Kidney glomerular epithelial cell (primary cell): ENCODE results near the gene ORC5.
"Not testable (repeated sequence)": the region's sequence is repeated elsewhere in the genome, so short reads cannot be mapped to it uniquely, and the experiment has no call there.

Source experiments
- DNase-seq: peaks from one replicate; lab custom pipeline; 2025; lab: John Stamatoyannopoulos, UW

The ORC5 gene

DNA sequence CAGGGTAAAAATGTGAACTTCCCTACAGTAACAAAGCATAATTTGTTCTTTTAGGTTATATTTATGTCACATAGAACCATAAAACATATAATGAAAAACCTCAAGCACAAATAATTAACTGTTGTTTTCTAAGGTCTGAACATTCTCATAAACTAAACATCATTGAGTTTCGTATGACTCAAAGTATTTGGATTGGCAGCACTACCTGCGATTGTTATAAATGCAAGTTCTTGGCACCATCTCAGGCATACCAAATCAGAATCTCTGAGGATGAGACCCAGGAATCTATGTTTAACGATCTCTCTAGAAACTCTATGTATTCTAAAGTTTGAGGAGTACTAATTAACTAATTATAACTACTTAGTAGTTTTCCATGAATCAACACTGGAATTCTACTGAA is 22.5 kb downstream of the ORC5 start:
- peak; percentile 18 for DNase-seq

DNA sequence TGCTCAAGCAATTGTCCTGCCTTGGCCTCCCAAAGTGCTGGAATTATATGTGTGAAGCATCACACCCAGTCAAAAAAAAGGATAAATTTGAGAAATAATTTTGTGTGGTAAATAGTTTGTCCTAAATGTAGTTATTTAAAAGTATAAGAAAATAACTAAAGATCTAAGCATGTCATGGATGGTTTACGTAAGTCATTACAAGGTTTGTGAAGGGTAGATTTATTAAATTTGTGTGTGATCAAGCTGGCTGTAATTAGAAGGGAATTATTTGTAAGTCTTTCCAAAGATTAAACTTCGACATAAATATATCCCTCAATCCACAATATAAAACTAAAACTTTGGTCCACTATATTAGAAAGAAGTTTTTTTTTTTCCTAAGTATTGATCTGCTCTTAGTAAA is 28.6 kb downstream of the ORC5 start:
- no peak for DNase-seq

DNA sequence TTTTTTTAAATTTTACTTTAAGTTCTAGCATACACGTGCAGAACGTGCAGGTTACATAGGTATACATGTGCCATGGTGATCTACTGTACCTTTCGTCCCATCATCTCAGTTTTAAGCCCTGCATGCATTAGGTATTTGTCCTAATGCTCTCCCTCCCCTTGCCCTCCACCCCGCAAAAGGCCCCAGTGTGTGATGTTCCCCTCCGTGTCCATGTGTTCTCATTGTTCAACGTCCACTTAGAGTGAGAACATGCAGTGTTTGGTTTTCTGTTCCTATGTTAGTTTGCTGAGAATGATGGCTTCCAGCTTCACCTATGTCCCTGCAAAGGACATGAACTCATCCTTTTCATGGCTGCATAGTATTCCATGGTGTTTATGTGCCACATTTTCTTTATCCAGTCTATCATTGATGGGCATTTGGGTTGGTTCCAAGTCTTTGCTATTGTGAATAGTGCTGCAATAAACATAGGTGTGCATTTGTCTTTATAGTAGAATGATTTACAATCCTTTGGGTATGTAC is 30.2 kb downstream of the ORC5 start:
- DNase-seq, result not testable (repeated sequence)

DNA sequence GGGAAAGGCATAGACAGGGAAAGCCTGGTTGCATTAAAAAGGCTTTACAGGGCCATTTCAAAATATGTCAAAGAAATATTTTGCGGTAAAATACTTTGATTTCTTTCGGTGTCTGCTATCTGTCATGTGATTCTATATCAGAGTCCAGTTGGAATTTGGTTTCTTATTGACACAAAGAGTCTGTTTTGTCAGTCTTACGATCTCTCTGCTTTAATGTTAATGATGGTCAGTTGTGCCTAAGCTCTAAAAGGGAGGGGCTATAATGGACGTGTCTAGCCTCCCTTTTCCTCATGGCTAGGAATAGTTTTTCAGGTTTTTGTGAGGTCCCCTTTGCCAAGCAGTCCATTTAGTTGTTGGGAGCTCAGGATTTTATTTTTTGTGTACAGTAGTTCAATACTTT is 31.5 kb downstream of the ORC5 start:
- no peak for DNase-seq

DNA sequence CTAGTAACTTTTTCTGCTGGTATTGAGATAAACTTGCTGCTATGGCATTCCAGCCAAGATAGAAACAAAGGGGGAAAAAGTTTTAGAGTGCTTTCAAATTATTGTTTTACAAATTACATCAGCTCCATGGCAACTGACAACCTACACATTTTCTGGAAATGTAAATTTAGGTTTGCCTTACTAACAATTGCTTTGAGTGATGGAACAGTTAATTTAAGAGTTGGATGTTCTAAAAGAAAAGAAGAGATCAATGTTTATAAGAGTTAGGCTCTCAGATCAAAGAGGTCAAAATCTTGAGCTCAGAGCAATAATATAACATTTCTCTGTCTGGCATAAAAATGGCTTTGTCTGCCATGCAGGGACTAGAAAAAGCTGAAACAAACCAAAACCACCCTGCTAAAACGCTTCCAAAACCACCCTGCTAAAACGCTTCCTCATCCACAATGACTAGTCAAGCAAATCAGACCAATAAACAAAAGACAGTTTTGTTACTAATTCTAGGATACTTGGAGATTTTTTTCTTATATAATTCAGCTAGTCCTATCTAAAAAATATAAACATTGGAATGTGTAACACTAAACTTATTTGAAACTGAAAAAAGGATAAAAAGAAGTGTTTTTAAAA is 32.3 kb downstream of the ORC5 start:
- no peak for DNase-seq

DNA sequence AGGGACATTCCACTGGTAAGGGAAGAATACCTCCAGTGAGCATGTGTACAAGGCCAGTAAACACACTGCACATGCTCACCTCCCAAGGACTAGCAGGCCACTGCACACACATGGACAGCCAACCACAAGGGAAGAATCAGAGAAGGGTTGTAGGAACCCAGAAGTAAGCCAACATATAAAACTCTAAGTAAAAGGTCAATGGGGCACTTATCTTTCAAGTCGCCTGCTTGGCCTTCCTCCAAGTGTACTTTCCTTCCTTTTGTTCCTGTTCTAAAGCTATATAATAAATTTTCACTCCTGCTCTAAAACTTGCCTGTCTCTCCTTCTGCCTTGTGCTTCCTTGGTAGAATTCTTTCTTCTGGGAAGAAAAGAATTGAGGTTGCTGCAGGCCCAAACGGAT is 33.0 kb downstream of the ORC5 start:
- DNase-seq, result no peak

DNA sequence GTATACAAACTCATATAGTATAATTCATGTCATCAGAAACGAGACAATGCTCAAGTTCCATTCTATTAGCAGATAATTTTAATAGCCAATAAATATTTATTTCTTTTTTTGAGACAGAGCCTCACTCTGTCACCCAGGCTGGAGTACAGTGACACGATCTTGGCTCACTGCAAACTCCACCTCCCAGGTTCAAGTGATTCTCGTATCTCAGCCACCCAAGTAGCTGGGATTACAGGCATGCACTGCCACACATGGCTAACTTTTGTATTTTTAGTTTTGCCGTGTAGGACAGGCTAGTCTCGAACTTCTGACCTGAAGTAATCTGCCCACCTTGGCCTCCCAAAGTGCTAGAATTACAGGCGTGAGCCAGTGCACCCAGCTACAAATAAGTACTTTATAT is 45.7 kb downstream of the ORC5 start:
- no peak for DNase-seq

DNA sequence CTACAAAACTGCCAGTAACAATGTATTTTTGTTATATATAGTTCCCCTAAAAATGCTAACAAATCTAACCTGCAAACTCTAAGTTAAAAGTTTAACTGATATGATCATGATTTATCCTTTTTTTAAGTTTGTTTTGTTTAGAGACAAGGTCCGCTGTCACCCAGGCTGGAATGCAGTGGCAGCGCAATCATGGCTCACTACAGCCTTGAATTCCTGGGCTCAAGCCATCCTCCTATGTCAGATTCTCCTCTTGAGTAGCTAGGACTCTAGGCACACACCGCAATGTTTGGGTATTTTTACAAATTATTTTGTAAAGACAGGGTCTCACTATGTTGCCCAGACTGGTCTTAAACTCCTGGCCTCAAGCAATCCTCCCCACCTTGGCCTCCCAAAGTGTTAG is 46.6 kb downstream of the ORC5 start:
- DNase-seq, result no peak

DNA sequence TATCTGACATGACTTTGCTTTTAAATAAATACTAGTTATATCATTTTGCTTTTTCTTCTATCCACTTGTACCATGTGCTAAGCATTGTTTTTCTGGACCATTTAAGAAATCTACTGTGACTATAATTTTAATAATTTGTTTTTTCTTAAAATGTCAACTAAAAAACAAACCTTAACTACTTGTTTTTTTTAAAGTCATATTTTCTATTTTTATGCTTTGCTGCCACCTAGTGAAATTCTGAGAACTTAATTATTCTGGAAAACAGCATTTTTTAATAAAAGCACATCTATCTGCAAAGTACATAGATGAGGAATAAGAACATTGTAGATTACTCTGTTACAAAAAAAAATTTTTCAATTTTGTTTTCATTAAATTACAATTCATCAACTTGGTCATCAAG is 47.4 kb downstream of the ORC5 start:
- DNase-seq, result peak; percentile 4

DNA sequence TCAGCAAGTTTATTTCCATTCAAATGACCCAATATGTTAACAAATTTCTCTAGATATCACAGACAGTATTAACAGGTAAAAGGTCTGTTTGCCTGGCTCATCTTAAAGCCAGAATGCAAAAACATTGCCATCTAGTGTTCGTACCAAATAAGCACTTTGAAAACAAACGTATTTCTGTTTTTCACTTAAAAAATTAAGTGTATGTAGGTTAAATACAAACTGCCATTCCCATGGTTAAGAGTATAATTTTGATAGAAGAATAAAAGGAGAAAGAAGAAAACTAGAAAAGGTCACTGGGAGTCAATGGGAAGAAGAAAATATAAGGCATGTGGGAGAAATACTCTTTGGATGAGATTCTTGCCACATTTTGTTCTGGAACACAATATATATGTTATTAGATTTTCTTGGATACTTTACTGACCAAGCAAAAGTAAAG is 51.0 kb downstream of the ORC5 start:
- peak; percentile 47 for DNase-seq

DNA sequence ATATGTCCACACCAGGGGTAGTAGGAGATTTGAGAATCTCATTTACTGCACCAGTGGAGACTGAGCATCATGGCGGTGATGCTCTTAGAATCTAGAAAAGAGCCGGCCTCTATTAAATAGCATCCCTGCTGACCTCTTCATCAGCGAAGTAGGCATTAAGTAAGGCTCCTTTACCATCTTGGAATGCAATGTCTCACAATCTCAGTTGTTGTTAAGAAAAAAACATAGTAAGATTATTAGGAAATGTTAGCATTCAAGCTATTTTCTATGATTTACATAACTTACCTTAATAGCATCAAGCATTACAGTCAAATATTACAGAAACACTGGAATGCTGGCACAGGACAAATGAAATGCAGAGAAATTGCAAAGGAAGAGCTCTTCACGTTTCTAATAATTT is 54.5 kb downstream of the ORC5 start:
- DNase-seq, result no peak

DNA sequence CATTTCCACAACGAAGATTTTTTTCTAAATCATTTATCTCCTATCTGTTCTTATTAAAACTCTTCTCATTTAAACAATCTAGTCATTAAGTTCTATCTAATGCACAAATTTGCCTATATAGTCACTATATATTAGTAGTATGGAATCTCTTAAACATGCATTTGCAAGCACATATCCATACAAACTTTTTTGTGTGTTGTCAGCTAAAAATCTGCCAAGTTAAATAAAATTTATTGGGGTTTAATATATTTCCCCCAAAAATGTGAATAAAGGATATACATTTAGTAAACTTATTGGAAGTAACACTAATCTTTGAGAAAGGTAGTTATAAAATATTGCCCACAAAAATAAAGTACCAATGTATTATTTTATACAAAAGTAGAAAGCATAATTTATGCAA is 55.3 kb downstream of the ORC5 start:
- no peak for DNase-seq

DNA sequence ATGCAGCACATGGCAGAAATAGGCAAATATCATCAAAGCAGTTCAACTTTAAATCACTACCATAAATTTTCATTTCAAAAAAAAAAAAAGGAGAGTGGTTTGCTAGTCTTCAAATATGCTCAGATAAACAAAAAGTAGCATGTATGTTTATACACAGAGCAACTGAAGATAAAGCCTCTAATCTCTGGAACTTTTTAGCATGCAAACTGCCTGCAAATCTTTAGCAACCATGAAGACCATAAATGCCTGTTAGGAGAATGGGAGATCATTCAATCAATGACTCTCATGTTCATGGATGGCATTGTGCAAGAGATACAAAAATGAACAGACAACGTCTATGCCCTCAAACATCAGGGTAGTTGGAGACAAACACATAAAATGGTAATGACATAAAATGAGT is 57.3 kb downstream of the ORC5 start:
- DNase-seq, result no peak

DNA sequence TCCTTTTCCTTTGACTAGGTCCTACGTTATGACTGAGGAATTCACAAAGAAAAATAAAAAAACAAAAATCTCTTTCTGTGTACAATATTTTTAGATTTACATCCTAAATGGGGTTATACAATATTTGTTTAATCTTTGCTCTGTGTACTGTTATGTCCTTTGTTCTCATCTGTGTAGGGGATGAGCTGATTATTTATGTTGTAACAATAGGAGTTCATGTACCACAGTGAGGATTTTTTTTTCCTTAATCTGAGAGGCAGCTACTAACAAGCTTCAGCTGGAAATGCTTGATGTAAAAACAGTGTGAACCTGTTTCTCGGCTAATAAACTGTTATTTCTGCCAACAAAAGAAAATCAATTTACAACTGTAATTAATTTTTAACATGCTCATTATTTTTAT is 58.0 kb downstream of the ORC5 start:
- no peak for DNase-seq

DNA sequence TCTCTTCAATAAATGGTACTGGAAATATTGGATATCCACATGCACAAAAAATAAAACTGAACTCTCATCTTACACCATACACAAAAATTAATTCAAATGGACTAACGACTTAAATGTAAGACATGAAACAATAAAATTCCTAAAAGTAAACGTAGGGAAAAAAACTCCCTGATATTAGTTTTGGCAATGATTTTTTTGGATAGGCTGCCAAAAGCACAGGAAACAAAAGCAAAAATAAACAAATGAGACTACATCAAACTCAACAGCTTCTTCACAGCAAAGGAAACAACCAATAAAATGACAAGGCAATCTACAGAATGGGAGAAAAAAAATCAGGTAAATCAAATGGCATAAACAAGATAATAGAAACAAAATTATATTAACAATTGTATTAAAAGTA is 65.7 kb downstream of the ORC5 start:
- DNase-seq, result no peak

DNA sequence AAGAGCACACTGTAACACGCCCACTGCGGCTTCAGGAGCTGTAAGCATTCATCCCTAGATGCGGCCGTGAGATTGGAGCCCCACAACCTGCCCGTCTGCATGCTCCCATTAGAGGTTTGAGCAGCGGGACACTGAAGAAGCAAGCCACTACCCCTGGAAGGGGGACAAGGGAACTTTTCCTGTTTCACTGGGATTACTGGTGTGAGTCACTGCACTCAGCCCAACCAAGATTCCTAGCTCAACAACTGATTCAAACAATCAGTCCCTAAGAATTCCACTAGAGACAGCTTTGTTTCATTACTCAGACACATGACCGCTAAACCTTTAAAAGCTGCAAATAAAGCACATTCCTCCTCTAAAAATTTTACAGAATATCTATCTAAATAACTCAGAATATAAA is 69.8 kb downstream of the ORC5 start:
- peak; percentile 25 for DNase-seq

DNA sequence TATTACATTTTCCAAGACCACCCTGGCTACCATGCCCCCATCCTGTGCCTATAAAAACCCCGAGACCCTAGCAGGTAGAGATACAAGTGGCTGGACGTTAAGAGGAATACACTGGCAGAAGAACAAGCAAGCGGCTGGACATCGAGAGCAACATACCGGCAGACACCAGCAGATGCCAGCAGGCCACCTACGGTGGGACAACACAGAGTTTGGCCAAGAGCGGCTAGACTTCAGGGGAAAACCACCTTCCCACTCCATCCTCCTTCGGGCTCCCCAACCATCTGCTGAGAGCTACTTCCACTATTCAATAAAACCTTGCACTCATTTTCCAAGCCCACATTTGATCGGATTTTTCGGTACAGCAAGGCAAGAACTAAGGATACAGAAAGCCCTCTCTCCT is 70.3 kb downstream of the ORC5 start:
- no peak for DNase-seq

DNA sequence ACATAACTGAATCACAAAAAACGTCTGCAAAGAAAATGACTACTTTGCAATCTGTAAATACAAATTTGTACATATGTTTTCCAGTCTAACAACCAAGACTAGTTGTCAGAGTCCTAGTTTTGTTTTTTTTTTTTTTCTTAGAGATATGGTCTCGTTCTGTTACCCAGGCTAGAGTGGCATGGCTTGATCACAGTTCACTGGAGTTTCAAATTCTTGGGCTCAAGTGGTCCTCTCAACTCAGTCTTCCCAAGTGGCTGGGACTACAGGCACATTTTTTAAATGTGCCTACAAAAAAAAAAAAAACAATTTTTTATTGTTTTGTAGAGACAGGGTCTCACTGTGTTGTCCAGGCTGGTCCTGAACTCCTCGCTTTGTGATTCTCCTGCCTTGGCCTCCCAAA is 70.8 kb downstream of the ORC5 start:
- DNase-seq, result no peak

DNA sequence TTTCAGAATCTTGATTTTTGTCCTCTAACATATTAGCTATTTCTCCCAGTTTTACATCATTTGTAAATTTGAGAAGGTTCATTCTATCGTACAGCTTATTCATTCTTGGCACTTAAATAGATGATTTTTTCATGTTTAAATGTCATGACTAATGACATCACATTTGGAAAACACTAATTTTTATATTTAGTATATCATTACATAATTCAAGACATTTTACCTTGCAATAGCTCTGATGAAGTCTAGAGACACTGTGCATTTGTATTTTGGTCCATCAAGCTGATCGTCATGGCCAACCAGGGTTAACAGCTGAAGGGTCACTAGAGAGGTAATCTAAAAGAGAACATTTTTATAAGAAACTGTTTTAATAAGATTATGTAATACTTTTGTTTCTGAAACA is 71.3 kb downstream of the ORC5 start:
- no peak for DNase-seq

DNA sequence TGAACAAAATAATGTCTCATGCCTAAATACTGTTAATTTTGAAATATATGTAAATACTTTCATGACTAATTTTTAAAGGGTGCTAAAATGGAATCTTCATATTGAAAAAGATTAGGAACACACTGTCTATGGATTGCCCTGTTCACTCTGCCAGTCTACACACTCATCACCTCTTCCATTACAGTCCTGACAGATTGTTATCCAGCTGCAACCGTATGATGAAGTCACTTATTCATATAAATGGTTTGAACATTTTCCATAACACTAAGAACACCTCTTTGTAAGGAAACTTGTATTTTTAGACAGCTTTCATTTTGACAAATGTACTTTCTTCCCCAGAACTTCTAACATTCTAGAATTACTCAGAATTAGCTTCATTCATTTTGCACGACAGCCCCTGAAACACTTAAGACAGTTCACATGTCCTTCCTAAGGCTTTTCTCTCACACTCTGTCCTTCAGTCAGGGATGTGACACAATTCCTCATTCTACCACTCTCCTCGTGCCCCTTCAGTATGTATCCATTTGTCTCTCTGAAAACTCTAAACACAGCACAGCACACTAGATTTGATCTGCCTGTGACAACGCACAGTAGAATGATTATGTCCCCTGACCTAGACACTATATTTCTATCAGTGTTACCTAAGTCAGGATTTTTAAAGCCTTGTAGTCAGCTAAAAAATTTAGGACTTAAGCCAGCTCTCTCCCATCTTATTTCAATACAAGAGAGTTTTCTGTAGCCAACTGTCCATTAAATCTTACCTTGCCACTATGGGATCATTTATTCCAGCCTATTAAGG is 71.9 kb downstream of the ORC5 start:
- no peak for DNase-seq

DNA sequence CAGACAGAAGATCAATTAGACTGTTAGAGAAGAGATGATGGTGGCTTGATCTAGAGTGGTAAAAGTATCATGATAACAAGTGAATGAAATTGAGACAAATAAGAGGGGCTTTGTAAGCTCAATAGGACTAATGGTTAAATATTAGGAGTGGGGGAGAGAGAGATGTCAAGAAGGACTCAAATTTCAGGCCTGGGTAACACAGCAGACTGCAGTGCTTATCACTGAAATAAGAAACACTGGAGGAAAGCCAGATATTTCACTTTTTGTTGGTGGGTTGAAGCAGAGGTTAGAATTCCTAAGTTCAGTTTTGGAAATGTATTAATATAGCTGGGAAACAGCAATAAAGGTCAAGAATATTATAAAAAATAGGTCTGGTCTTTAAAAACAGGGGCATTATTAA is 74.6 kb downstream of the ORC5 start:
- DNase-seq, result no peak

DNA sequence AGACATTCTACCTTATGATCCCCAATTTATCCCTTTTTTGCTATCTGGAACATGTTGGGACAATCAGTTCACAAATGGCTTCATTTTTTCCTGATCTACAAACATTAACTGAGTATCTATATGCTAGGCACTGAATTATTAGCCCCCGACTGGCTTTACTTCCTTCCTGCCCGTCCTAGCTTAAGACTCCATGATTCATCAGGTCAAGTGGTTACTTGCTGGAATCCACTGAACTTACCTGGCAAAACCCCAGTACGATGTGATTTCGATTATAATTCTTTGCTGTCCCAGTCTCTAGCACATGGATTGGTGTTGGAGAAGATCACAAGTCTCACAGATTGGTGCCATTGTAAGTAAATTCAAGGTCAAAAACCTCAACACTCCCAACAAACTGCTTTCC is 77.1 kb downstream of the ORC5 start:
- DNase-seq, result no peak

DNA sequence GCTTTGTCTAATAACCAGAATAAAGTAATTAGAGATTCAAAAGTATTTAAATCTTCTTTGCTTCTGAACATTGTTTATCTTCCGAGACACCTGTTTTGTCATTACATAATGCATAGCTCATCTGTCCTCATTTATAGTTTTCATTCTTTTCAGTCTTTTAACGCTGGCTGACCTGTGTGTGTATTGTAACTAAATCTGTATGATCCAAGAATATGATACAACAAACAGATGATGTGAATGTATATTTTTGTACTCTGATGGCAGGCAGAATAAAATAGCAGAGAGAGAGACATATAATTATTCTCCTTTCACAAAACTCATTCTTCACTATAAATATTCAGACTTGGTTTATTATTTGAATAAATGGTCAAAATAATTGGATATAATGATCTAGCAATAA is 80.6 kb downstream of the ORC5 start:
- DNase-seq, result no peak

DNA sequence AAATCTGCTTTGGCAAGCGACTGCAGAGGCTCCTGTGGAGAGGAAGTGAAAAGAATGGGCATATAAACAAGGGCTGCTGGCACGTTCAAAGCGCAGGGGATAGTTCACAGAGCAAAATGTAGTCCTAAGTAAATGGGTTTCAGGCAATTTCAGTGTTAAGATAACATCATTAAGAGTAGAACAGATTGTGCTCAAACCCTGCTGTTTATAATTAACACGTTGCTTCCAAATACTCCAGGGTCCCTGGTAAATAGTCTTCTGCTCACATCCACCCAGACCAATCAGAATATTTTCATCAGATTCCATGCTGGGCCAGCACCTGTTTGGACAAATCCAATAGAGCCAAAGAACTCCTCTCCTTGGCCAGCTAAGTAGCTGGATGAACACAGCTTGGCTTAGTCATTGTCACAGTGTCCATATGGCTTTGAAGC is 81.4 kb downstream of the ORC5 start:
- DNase-seq, result no peak
